Gastrocnemius medialis (tissue), 4 donors: ENCODE results near the gene ID1.

Source experiments
- POLR2A ChIP-seq, 2 donors: fragments of 450-650 bp; IDR thresholded peaks; one replicate each; pipeline ENCODE4 v1.6.1; 2017; ENCODE audit warnings: antibody characterized with exemption in 2 of 2, mild to moderate bottlenecking in 2 of 2, moderate library complexity in 2 of 2
- TF ChIP-seq, protein P1 (sequence below), 5 experiments: fragments of 450-650 bp in 3 of 5; fragments of 200-600 bp in 2 of 5; sonication (generic) in 2 of 5; IDR thresholded peaks in 4 of 5; conservative IDR thresholded peaks in 1 of 5; 1 replicate in 4 of 5; 2 replicates in 1 of 5; pipeline ENCODE4 v1.5.1; 2016 to 2019; ENCODE audit warnings: antibody characterized with exemption in 5 of 5, mild to moderate bottlenecking in 3 of 5, moderate library complexity in 3 of 5

DNA sequence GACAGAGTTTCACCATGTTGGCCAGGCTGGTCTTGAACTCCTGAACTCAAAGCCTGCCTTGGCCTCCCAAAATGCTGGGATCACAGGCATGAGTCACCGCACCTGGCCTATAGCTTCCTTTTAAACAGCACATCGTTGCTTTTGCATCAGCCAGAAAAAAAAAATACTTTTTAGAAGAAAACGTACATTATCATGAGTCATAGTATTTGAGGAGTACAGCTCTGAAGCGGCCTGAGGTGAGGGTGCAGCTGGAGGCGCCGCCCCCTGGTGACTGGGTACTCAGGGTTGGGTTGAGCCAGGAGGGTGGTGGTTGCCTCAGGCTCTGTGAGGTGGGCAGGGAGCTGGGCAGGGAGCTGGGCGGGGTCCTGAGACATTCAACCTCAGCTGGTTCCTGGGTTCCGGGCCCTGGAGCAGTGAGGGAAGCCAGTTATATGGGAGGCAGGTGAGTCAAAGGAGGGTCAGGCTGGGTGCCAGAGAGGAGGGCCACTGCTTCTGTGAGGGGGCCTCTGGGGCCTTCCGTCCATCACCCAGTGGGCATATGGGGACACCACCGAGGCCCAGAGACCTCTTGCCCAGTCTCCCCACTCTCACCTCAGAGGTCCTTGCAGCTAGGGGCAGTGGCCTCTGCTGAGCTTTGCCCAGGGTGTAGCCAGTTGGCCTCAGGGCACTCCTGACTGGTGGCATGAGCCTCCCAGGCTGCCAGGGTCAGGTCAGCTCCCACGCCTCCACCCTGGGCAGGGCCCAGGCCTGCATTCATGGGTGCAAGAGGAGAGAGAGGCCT lies 11.7 kb upstream of the ID1 start:
- TF ChIP-seq, protein P1, sequence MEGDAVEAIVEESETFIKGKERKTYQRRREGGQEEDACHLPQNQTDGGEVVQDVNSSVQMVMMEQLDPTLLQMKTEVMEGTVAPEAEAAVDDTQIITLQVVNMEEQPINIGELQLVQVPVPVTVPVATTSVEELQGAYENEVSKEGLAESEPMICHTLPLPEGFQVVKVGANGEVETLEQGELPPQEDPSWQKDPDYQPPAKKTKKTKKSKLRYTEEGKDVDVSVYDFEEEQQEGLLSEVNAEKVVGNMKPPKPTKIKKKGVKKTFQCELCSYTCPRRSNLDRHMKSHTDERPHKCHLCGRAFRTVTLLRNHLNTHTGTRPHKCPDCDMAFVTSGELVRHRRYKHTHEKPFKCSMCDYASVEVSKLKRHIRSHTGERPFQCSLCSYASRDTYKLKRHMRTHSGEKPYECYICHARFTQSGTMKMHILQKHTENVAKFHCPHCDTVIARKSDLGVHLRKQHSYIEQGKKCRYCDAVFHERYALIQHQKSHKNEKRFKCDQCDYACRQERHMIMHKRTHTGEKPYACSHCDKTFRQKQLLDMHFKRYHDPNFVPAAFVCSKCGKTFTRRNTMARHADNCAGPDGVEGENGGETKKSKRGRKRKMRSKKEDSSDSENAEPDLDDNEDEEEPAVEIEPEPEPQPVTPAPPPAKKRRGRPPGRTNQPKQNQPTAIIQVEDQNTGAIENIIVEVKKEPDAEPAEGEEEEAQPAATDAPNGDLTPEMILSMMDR (IDR thresholded peaks at IDR 0.05 in 4 of 5, conservative IDR thresholded peaks at IDR 0.05 in 1 of 5) = no peak
- TF ChIP-seq POLR2A (IDR thresholded peaks at IDR 0.05) = no peak
